GM21447 (cell line): ENCODE measurements around the gene DDX39A.
"Not testable (repeated sequence)": the region's sequence is repeated elsewhere in the genome, so short reads cannot be mapped to it uniquely, and the experiment has no call there.

ENCODE experiments used
- ATAC-seq: cut with Tn5 transposase; IDR thresholded peaks from one replicate; pipeline ENCODE4 v1.9.1; 2021; ENCODE audit not compliant: unreplicated experiment

Gene DDX39A

GRCh38 chr19:14419106-14419813 lies at the start of gene DDX39A:
TSS of gene DDX39A (minus strand) at chr19:14419341. CDS start at chr19:14413220, 6,121 bp downstream.
- peak; percentile 87 for ATAC-seq

DNA sequence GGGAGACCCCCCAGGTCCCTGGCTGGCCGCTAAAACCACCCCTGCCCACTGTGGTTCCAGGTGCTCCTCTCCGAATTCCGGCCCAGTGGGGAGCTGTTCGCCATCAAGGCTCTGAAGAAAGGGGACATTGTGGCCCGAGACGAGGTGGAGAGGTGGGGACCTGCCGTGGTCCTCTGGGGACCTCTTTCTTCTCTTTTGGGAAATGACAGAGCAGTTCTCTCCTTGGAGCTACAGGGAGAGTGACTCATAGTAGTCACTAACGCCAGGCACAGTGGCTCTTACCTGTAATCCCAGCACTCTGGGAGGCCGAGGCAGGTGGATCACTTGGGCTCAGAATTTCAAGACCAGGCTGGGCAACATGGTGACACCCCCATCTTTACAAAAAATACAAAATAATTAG lies 48.7 kb upstream of the DDX39A start:
- ATAC-seq = no peak

DNA sequence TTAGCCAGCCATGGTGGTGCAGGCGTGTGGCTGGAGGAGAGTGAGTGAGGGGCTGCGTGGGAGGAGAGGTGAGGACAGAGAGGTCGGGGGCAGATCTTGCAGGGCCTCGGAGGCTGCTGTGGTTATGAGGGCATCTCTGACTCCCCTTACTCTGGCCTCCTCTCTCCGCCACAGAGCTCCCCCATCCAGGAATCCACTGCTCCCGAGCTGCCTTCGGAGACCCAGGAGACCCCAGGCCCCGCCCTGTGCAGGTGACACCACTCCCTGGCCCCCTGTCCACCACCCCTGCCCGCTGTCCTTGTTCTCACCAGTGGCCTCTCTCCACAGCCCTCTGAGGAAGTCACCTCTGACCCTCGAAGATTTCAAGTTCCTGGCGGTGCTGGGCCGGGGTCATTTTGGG lies 48.2 kb upstream of the DDX39A start:
- ATAC-seq = no peak

GRCh38 chr19:14463747-14464146 lies 44.6 kb upstream of the DDX39A start:
- no peak for ATAC-seq

DNA sequence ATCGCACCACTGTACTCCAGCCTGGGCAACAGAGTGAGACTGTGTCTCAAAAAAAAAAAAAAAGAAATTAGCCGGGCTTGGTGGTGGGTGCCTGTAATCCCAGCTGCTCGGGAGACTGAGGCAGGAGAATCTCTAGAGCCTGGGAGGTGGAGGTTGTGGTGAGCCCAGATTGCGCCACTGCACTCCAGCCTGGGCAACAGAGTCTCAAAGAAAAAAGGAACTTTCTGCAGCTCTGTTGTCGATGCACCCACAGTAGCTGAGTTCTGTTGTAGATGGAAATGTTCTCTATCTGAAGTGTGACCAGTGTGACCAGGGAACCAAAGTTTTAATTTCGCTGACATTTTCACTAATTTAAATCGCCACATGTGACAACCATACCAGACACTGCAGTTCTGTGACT lies 43.3 kb upstream of the DDX39A start:
- not testable (repeated sequence) for ATAC-seq

- ATAC-seq = no peak
Measured at GRCh38 chr19:14460935-14461334, 41.8 kb upstream of the DDX39A start.

DNA sequence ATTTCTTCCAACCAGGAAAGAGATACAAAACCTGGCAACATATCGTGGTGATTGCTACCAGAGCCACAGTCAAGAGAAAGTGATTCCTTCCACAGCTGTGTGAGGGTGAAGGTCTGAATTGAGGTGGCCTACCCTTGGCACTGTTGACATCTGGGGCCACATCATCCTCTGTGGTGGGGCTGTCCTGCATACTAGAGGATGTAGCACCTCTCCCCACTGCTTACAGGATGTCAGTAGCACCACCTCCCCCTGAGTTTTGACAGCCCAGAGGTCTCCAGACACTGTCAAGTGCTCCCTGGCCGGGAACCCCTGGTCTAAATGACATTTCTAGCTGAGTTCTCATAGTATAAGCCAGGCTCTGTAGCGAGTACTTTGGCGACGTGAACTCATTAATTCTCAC lies 40.6 kb upstream of the DDX39A start:
- no peak for ATAC-seq

DNA sequence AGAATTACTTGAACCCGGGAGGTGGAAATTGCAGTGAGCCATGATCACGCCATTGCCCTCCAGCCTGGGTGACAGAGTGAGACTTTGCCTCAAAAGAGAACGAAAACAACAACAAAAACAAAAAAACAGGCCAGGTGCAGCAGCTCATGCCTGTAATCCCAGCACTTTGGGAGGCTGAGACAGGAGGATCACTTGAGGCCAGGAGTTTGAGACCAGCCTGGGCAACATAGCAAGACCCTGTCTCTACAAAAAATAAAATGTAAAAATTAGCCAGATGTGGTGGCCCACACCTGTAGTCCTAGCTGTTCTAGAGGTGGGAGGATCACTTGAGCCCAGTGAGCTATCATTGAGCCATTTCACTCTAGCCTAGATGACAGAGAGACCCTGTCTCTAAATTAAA lies 33.2 kb upstream of the DDX39A start:
- ATAC-seq = not testable (repeated sequence)

DNA sequence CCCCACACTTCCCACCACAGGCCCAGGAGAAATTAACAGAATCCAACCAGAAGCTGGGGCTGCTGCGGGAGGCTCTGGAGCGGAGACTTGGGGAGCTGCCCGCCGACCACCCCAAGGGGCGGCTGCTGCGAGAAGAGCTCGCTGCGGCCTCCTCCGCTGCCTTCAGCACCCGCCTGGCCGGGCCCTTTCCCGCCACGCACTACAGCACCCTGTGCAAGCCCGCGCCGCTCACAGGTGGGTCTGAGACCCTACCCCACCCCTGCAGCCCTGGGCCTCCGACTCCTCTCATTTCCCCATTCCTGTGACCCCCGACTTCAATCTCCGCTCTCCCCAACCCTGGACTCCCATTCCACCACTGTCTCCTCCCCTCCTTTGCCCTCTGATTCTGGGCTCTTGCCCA lies 31.7 kb upstream of the DDX39A start:
- no peak for ATAC-seq

DNA sequence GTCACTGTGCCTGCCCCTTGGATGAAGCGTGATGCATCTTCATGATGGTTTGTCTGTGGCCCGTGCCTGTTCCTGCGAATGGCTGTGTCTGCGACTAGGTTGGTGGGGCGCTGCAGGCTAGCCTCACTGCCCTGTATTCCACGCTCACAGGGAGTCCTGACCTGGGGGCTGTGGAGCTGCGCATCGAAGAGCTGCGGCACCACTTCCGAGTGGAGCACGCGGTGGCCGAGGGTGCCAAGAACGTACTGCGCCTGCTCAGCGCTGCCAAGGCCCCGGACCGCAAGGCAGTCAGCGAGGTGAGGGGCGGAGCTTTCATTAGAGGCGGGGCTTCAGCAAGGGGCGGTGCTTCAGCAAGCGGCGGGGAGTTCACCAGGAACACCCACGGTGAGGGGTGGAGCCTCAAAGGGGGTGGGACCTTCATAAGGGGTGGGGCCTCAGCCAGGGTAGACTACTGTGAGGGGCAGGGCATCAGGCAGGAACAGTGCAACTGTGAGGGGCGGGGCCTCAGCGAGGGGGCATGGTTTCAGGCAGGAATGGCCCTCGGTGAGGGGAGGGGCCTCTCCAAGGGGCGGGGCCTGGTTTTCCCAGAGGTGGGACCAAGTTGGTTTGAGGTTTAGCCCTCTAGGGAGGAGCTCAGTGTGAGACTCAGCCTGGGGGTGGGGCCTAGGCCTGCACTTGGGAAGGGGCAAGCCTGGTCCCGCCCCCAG lies 31.2 kb upstream of the DDX39A start:
- ATAC-seq = no peak

- ATAC-seq = no peak
Measured at GRCh38 chr19:14449321-14449720, 30.2 kb upstream of the DDX39A start.

DNA sequence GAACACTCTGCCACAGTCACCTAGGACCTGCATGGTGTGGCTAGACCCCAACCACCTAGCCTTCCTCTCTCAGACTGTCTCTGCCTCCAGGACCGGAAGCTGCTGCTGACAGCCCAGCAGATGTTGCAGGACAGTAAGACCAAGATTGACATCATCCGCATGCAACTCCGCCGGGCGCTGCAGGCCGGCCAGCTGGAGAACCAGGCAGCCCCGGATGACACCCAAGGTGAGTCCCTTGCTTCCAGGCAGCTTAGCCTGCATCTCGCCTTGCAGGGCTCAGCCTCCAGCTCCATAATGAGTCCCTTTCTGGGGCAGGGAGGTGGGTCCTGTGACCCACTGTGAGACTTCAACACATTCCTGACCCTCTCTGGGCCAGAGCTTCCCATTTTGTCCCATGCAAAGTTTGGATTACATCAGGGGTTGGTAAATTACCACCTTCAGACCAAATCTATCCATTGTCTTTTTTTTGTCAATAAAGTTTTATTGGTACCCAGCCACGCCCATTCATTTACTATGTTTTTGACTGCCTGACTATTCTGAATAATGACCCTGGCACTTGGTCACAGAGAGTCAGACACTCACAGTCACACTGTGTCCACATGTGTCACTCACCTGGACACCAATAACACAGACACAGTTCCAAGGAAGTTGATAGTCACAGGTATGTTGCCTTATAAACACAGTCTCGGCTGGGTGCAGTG lies 27.3 kb upstream of the DDX39A start:
- ATAC-seq = no peak

DNA sequence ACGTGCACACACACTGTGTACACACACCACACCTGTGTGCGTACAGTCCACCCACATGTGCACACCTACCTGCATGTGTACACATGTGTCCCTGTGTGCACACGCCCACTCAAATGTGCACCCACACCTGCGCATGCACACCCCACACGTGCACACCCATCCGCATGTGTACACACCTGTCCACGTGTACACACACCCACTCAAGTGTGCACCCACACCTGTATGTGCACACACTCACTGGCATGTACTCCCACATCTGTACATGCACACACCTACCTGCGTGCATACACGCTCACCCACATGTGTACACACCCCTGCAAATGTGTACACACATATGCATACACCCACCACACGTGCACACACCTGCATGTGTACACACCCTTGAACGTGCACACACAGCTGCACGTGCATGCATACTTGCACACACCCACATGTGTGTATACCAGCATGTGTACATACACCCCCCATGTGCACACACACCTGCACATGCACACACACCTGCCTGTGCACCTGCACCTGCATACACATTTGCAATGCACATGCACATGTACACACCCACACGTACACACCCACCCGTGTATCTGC lies 24.6 kb upstream of the DDX39A start:
- ATAC-seq = no peak

DNA sequence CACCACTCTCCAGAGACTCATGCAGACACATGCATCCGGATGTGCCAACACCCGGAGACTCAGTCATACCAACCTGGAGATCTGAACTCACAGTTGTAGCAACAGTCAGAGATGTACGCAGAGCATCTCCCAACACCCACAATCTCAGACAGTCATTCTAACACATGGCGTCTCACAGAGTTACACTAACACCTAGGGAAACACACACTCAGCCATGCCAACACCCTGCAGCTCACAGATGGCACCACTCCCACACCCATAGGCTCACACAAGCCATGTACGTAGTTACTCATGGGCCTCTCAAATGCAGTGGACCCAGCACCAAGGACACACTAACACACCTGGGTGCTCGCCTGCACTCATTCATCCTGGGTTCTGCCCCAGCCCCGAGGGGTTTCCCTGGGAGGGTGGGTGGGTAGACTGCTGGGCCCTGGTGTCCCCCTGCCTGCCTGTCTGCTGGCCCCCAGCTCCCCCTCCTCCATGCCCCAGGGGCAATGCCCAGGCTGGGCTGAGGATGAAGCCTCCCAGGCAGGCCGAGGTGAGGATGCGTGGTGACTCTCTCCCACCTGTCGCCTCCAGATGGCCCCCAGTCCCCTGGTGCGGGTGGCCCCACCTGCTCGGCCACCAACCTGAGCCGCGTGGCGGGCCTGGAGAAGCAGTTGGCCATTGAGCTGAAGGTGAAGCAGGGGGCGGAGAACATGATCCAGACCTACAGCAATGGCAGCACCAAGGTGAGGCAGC lies 23.9 kb upstream of the DDX39A start:
- ATAC-seq = no peak

DNA sequence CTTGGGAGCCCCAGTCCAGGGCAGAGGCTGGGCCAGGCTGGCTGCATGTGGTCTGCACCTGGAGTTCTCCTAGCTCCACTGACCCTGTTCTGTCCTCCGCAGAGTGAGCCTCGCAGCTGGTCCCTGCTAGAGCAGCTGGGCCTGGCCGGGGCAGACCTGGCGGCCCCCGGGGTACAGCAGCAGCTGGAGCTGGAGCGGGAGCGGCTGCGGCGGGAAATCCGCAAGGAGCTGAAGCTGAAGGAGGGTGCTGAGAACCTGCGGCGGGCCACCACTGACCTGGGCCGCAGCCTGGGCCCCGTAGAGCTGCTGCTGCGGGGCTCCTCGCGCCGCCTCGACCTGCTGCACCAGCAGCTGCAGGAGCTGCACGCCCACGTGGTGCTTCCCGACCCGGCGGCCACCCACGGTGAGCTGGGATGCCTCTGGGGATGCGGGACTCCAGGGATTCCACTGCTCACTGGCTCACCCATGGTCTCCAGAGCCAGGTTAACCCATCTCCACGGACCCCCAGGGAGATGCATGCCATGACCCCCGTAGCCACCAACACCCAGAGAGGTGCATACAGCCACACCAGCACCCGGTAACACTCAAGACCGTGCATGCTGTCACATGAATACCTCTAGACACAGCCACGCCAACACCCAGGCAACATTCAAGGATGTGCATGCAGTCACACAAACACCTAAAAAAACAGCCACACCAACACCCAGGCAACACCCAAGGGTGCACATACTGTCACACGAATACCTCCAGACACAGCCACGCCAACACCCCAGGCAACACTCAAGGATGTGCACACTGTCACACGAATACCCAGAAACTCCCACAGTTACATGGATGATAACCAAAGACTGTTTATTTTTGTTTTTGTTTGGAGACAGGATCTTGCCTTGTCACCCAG lies 22.1 kb upstream of the DDX39A start:
- no peak for ATAC-seq

DNA sequence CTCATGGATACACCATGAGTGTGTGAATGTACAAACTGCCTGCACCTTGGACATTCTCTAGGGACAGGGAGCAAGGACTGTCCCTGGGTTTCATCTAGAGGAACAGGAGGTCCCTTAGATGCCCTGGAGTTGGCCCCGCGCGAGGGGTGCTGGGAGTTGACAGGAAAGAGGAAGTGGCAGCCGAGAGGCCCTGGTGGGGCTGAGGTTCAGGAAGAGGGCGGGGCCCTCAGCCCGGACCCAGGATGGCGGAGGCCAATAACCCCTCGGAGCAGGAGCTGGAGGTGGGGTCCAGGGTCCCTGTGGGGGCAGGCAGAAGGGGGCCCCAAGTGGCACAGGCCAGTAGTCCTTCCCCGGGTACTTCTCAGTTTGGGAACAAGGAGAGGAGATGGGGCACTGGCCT lies 20.9 kb upstream of the DDX39A start:
- ATAC-seq = peak; percentile 94

GRCh38 chr19:14439014-14439413 lies 19.9 kb upstream of the DDX39A start:
- no peak for ATAC-seq

DNA sequence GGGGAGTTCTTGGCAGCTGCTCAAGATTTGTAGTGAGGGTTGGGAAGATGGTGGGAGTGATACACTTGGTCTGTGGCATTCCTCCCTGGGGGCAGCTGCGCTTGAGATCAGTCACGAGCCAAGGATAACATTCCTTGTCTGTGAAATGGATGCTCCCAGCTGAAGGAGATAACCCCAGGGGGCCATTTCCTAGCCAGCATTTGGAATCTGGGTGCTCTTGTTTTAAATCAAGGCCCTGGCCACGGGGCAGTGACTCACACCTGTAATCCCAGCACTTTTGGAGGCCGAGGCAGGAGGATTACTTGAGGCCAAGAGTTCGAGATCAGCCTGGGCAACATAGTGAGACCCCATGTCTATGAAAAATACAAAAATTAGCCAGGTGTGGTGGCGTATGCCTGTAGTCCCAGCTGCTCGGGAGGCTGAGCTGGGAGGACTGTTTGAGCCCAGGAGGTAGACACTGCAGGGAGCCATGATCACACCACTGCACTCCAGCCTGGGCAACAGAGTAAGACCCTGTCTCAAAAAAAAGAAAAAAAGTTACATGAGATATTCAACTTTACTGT lies 18.5 kb upstream of the DDX39A start:
- ATAC-seq = no peak

DNA sequence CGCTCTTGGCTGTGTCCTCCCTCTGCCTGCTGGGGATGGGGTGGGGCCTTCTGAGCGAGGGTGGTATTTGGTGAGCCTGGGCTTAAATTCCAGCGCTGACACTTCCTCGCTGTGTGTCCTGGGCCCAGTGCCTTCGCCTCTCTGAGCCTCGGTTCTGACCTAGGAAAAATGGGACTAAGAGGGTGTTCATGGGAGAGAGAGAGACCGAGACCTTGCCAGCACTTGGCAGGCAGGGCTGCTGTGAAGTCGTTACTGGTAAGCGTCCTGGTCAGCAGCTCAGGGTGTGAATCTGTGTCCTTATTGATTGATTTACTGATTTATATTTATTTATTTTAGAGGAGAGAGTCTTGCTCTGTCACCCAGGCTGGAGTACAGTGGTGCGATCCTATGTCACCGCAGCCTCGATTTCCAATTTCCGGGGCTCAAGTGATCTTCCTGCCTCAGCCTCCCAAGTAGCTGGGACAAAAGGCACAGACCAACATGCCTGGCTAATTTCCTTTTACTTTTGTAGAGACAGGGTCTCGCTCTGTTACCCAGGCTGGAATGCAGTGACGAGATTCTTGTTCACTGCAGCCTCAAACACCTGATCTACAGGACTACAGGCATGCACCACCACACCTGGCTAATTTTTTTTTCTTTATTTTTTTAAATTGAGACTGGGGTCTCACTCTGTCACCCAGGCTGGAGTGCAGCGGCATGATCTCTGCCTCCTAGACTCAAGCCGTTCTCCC lies 16.3 kb upstream of the DDX39A start:
- ATAC-seq = no peak
